GM23248 (cell line): ENCODE measurements around the gene TTC13.

Source experiments
- EZH2 ChIP-seq: fragments of 200-600 bp; sonication (generic); IDR thresholded peaks from 2 replicates; pipeline ENCODE4 v1.6.1; 2018; ENCODE audit warnings: antibody characterized with exemption, mild to moderate bottlenecking; ENCODE audit not compliant: insufficient read depth, poor library complexity, severe bottlenecking
- EZH2phosphoT487 ChIP-seq: fragments of 200-600 bp; sonication (generic); IDR thresholded peaks from 2 replicates; pipeline ENCODE4 v1.6.1; 2018; ENCODE audit warnings: antibody characterized with exemption, moderate library complexity, mild to moderate bottlenecking, low read depth; ENCODE audit not compliant: insufficient read depth

GRCh38 chr1:230948903-230949302 is 29.8 kb downstream of the TTC13 start:
- no peak for TF ChIP-seq EZH2
- TF ChIP-seq EZH2phosphoT487: no peak
